ENCODE results near the gene KNSTRN. TPM values are rescaled to one million over a fixed set of nuclear protein-coding genes. Genes with fewer than 3 reads are reported as not detected.

KNSTRN gene
- total and polyA plus RNA-seq, 2 of the 8 experiments (the other 6 are each of a cell fraction or from before 2014, with no cell fraction given): 25.1 to 79.4 TPM

DNA sequence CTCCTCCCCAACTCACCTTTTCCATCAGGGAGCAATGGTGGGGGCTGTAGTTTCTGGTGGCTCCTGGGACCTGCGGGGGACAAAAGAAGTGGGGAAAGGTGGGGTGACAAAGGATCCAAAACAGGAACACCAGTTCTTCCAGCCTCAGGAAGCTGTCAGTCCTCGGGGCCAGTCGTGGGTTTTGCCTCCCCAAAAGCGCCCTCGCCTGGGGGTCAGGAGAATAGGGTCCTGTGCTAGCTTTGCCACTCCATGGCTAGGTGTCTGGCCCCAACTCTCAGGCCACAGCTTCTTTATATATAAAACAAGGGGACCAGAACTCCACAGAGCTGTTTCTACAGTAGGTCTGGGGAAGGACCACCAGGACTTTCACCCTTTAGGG is 45.8 kb upstream of the KNSTRN start:
- FAIRE-seq (peak; percentile 86), DNase-seq (ENCODE audit: low read depth in 1 of 2, low spot score in 2 of 2) (peak in 1 of 2 experiments; percentile 81)
- H4K8ac ChIP-seq (ENCODE audit: extremely low read depth, insufficient read depth, low read length): no peak overlapping the region; the same call in 1 of the 2 replicates
- H2BK5ac ChIP-seq (ENCODE audit: low read depth, low read length): no peak overlapping the region
- H2BK12ac ChIP-seq (ENCODE audit: low read depth, low read length): 0 out of 2 replicates have a peak overlapping the region, but pooled peaks have one; percentile 71
- H3K56ac ChIP-seq (replicated peaks; ENCODE audit: insufficient read length, low read depth, low read length): no peak overlapping the region
- H3K23me2 ChIP-seq (ENCODE audit: low read depth, low read length): no peaks in the 10 kb centered on the region; the same call in 1 of the 2 replicates
- no peak overlapping the region for H4K5ac ChIP-seq (ENCODE audit: insufficient read length, low read depth, low read length)
- H3K9ac ChIP-seq (replicated peaks in 1 of 4; ENCODE audit: extremely low read depth in 1 of 4, low read depth in 3 of 4, low read length in 3 of 4): no peak overlapping the region
- H3K79me2 ChIP-seq (ENCODE audit: control insufficient read depth in 1 of 2, insufficient read depth in 2 of 2, low read length in 2 of 2): no peaks in the 10 kb centered on the region
- no peaks in the 10 kb centered on the region for H3K36me3 ChIP-seq (ENCODE audit: control insufficient read depth in 2 of 4, insufficient read depth in 4 of 4, low read length in 3 of 4)
- no peak overlapping the region for H2AK5ac ChIP-seq (ENCODE audit: low read depth, low read length)
- TF ChIP-seq EZH2 (IDR thresholded peaks at IDR 0.05; ENCODE audit: low read depth, low read length, severe bottlenecking): no peak
- TF ChIP-seq ASH2L (IDR thresholded peaks at IDR 0.05; ENCODE audit: low read length): peak; percentile 39
- peak; percentile 48 to 62 for TF ChIP-seq RAD21 (IDR thresholded peaks at IDR 0.05 in 1 of 2, conservative IDR thresholded peaks at IDR 0.05 in 1 of 2; ENCODE audit: low read depth in 2 of 2, low read length in 2 of 2)
- TF ChIP-seq TAF1 (IDR thresholded peaks at IDR 0.05; ENCODE audit: low read depth, low read length): no peak
- TF ChIP-seq NANOG (IDR thresholded peaks at IDR 0.05; ENCODE audit: insufficient read depth, low read depth, low read length, poor library complexity, severe bottlenecking): no peak
- peak in 2 of 3 experiments; percentile 63 to 64; a peak in 3 of 4 replicates for TF ChIP-seq CTCF (IDR thresholded peaks at IDR 0.05; ENCODE audit: control extremely low read depth in 1 of 3, insufficient read depth in 1 of 3, low read depth in 1 of 3, low read length in 3 of 3)
- TF ChIP-seq CHD2 (IDR thresholded peaks at IDR 0.05; ENCODE audit: low read length): no peak
- no peak overlapping the region for H3K14ac ChIP-seq (ENCODE audit: insufficient read length)
- H2BK120ac ChIP-seq (replicated peaks; ENCODE audit: low read depth, low read length): no peak overlapping the region
- no peak overlapping the region for H3K4me2 ChIP-seq (ENCODE audit: insufficient read depth in 1 of 2, low read depth in 2 of 2, low read length in 2 of 2)
- no peak overlapping the region for H2BK20ac ChIP-seq (ENCODE audit: low read length)
- 0 out of 2 replicates have a peak overlapping the region, but pooled peaks have one; percentile 34 for H3K18ac ChIP-seq (ENCODE audit: extremely low read depth, low read length)
- H2AFZ ChIP-seq (ENCODE audit: low read length): no peak overlapping the region
- no peak overlapping the region for H4K91ac ChIP-seq (replicated peaks; ENCODE audit: insufficient read length, low read length)
- no peak overlapping the region for H3K27ac ChIP-seq (ENCODE audit: low read depth, low read length)
- 22% methylated on average over 5 of the region's 5 CpGs; no CpG with 5 or more reads in 1 of the 2 experiments for WGBS, 2 experiments (ENCODE audit: extremely low coverage in 1 of 2, insufficient coverage in 1 of 2, insufficient read length in 1 of 2, insufficient replicate concordance in 2 of 2, low coverage in 1 of 2, low lambda C conversion rate in 2 of 2, missing lambda C conversion rate in 1 of 2)
- H3K79me1 ChIP-seq (ENCODE audit: low read depth, low read length): no peaks in the 10 kb centered on the region
- no peaks in the 10 kb centered on the region for H3K9me3 ChIP-seq (ENCODE audit: insufficient read depth in 2 of 2, low read depth in 1 of 2, low read length in 1 of 2)
- ChIA-PET POLR2A (ENCODE audit: partially characterized antibody) (interaction anchor here (1.0 to 8.1 kb wide), 10 partner anchors 8 to 62 kb away, joined by 3 to 66 read pairs (median 4); partner anchors contain the start of genes INAFM2, KNSTRN and PLCB2), CTCF (ENCODE audit: partially characterized antibody) (interaction anchor here (0.7 to 27.4 kb wide), 26 partner anchors 8 to 520 kb away, joined by 3 to 584 read pairs (median 11); partner anchors contain the start of genes ANKRD63, BAHD1, DISP2 and INAFM2)
- H3K4me3 ChIP-seq (ENCODE audit: extremely low read depth in 1 of 4, insufficient read depth in 2 of 4, low read depth in 3 of 4, low read length in 4 of 4): no peak overlapping the region
- H3K4me1 ChIP-seq (replicated peaks in 1 of 4; ENCODE audit: control insufficient read depth in 3 of 4, insufficient read depth in 4 of 4, low read length in 3 of 4): peaks cover 0 to 44% (median 28%) of the 10 kb centered on the region in 4 experiments; a peak in 6 of 7 replicates
- H3K23ac ChIP-seq (ENCODE audit: insufficient read length): no peak overlapping the region
- H3K4ac ChIP-seq (replicated peaks; ENCODE audit: insufficient read length, low read depth, low read length): no peak overlapping the region
- H4K20me1 ChIP-seq (replicated peaks in 1 of 2; ENCODE audit: control insufficient read depth in 1 of 2, insufficient read depth in 2 of 2, low read length in 2 of 2): no peaks in the 10 kb centered on the region
- H3K27me3 ChIP-seq (replicated peaks in 1 of 4; ENCODE audit: control insufficient read depth in 3 of 4, extremely low read depth in 1 of 4, insufficient read depth in 3 of 4, low read length in 3 of 4): peaks cover 0 to 4% (median under 1%) of the 10 kb centered on the region in 4 experiments; a peak in 1 of 7 replicates
- no peak overlapping the region for H2BK15ac ChIP-seq (ENCODE audit: low read length)

All from H1 (cell line).